GM19239 (cell line): ENCODE measurements around the gene CPLX4.

Source experiments
- DNase-seq: peaks from one replicate; pipeline ENCODE4 v3.0.0; 2011; ENCODE audit warnings: low spot score; ENCODE audit not compliant: insufficient read length
- FAIRE-seq: peaks from 2 replicates; lab custom pipeline; 2011; peaks lifted over from hg19 to GRCh38; lab: Jason Lieb, UNC

Gene CPLX4

DNA sequence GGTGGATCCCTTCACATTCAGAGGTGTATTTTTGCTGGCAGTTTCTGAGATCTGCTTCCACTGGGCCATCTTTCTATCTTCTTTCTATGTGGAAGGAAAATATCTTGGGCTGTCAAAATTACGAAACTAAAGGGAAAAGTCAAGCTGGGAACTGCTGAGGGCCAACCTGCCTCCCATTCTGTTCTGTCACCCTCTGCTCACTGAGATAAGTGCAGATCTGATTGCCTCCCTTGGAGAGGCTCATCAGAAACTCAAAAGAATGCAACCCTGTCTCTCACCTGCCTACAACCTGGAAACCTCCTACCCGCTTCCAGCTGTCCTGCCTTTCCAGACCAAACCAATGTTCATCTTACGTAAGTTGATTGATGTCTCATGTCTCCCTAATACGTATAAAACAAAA, 71.7 kb downstream of the CPLX4 start:
- no peak for FAIRE-seq
- DNase-seq: no peak
